ENCODE measurements around the gene COLEC11. TPM values are rescaled to one million over a fixed set of nuclear protein-coding genes. Genes with fewer than 3 reads are reported as not detected.

COLEC11 gene
- total and polyA plus RNA-seq, 2 experiments from 2014 or later = 1.3 to 1.5 TPM

GRCh38 chr2:3604207-3604877 lies 9.4 kb downstream of the COLEC11 start:
- no peak for ATAC-seq
- no peaks in the 10 kb centered on the region for H4K20me1 ChIP-seq (replicated peaks; ENCODE audit: insufficient read depth)
- Mint-ChIP-seq H3K4me3 (no peak overlapping the region), H3K27ac (no peak overlapping the region), H3K9me3 (peaks cover 4% of the 10 kb centered on the region; the same call in 1 of the 3 replicates), H3K36me3 (ENCODE audit: low read depth) (no peaks in the 10 kb centered on the region), H3K4me1 (peaks cover 2% of the 10 kb centered on the region; the same call in 2 of the 3 replicates), H3K27me3 (ENCODE audit: insufficient read depth, low read depth, poor library complexity) (peaks cover 13% of the 10 kb centered on the region)
- no peak for DNase-seq (ENCODE audit: low spot score)
- H3K27me3 ChIP-seq (ENCODE audit: insufficient read depth) = no peaks in the 10 kb centered on the region
- no peak overlapping the region for H2AFZ ChIP-seq
- no peak for TF ChIP-seq EZH2 (IDR thresholded peaks at IDR 0.05; ENCODE audit: low read depth, unreplicated experiment)
- no peak for TF ChIP-seq REST (IDR thresholded peaks at IDR 0.05; ENCODE audit: unreplicated experiment)
- TF ChIP-seq EZH2phosphoT487 (IDR thresholded peaks at IDR 0.05; ENCODE audit: unreplicated experiment) = no peak
- TF ChIP-seq STAT1 (IDR thresholded peaks at IDR 0.05; ENCODE audit: unreplicated experiment) = no peak
- TF ChIP-seq NANOG (IDR thresholded peaks at IDR 0.05; ENCODE audit: borderline replicate concordance) = no peak
- no peak for TF ChIP-seq CTCF (conservative IDR thresholded peaks at IDR 0.05; ENCODE audit: low read depth in 2 of 2)
- TF ChIP-seq POLR2AphosphoS5 (IDR thresholded peaks at IDR 0.05; ENCODE audit: low read depth) = no peak
- no peak for TF ChIP-seq CREB1 (CRISPR knock-in tag; IDR thresholded peaks at IDR 0.05; ENCODE audit: low read depth)
- no peak for TF ChIP-seq JUNB (IDR thresholded peaks at IDR 0.05; ENCODE audit: unreplicated experiment)
- no peak for TF ChIP-seq ETS1 (IDR thresholded peaks at IDR 0.05)
- no peak for TF ChIP-seq ZNF462 (CRISPR knock-in tag; IDR thresholded peaks at IDR 0.05)
- no peak for TF ChIP-seq ZNF114 (CRISPR knock-in tag; IDR thresholded peaks at IDR 0.05)
- H3K9me2 ChIP-seq (ENCODE audit: insufficient read depth) = no peaks in the 10 kb centered on the region
- H3K27ac ChIP-seq (ENCODE audit: low read depth) = no peak overlapping the region
- no peaks in the 10 kb centered on the region for H3F3A ChIP-seq (replicated peaks; ENCODE audit: low read depth)
- no peaks in the 10 kb centered on the region for H3K79me2 ChIP-seq (replicated peaks; ENCODE audit: insufficient read depth)
- no peak overlapping the region for H3K4me3 ChIP-seq
- H3K4me2 ChIP-seq = no peak overlapping the region
- no peaks in the 10 kb centered on the region for H3K4me1 ChIP-seq (ENCODE audit: insufficient read depth)
- no peaks in the 10 kb centered on the region for H3K36me3 ChIP-seq (ENCODE audit: insufficient read depth)

Measured in GM23338 (cell line).